ENCODE results near the gene DCUN1D2.
A peak's percentile ranks its signal among the peaks of the same experiment; 100 is the strongest.

Gene DCUN1D2

DNA sequence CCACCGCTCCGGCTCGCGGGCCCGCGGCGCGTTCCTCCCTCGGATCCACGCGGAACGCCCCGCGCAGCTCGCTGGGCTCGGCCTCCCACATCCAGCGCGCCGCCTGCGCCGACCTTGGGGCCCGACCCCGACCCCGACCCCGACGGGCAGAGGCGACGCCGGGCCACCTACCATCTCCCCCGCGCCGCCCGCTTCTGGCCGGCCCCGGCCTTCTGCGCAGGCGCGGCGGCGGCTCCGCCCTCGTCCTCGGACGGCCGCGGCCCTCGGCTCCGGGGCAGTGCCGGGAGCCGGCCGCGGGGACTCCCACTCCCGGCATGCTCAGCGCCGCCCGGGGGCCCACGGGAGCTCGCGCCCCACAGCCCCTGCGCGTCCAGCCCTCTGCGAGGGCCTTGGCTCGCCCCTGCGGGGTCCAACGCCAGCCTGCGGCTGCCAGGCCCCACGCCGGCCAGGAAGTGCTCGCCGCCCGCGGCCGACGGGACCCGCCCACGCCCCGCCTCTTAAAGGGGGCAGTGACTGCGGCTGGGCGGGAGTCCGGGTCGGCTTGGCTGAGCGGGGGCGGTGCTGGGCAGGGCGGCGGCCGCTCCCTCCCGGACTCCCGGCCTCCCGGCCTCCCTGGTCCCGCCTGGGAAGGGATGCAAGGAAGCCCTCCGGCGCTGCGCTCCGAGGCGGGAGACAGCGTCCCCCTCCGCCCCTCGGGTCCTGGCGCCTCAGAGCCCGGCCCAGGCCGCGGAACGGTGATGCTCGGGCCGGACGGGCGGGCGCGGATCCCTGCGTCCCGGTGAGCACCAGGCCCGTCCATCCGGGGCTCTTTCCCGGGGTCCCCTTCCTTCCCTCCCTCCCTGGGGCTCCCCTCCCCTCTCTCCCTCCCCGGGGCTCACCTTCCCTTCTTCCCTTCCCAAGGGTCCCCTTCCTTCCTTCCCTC, at the start of gene DCUN1D2:
Gene DCUN1D2 (minus strand): TSS at position 216 of the 922 bp plus-strand sequence. CDS start 42 bp downstream, at position 174.
- no peak for TF ChIP-seq Cebpa-rat (IDR thresholded peaks at IDR 0.05)
- Histone ChIP-seq H3K9ac (peak within 1 kb of the TSS; percentile 84 to 96 (median 93)), H3K27ac (peak within 1 kb of the TSS; percentile 70 to 93 (median 90))

DNA sequence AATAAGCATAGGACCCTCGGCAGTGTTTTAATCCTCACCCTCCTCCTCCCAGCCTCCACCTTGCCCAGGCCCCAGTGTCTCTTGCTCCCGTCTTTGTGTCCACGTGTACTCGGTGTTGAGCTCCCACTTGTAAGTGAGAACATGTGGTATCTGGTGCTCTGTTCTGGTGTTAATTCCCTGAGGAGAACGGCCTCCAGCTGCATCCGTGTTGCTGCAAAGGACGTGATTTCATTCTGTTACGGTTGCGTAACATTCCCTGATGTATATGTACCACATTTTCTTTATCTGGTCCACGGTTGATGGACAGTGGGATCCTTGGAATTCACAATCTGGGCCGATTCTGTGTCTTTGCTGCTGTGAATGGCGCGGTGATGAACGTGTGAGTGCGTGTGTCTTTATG, 49.3 kb upstream of the DCUN1D2 start:
- Histone ChIP-seq H3K36me3 (peaks cover 21 to 79% (median 69%) of the 10 kb centered on the region in 11 experiments), H4K20me1 (peaks cover 0 to 13% (median 0%) of the 10 kb centered on the region in 11 experiments; a peak in 4 of 22 replicates), H3K4me3 (peak overlapping the region in 4 of 10 experiments; percentile 3 to 41 (median 14); a peak in 4 of 20 replicates), H3K9ac (peak overlapping the region in 8 of 11 experiments; percentile 43 to 77 (median 64); a peak in 14 of 22 replicates), H3K27me3 (no peaks in the 10 kb centered on the region), H3K9me3 (replicated peaks in 1 of 11) (peaks cover 24 to 61% (median 33%) of the 10 kb centered on the region in 11 experiments), H3K4me1 (peaks cover 0 to 76% (median 56%) of the 10 kb centered on the region in 10 experiments; a peak in 18 of 20 replicates), H3K27ac (peak overlapping the region in 8 of 11 experiments; percentile 58 to 94 (median 86); a peak in 16 of 22 replicates), H3K4me2 (peak overlapping the region in 10 of 11 experiments; percentile 14 to 77 (median 68); a peak in 18 of 22 replicates)
- peak in 9 of 11 experiments; percentile 83 to 100 (median 98); a peak in 18 of 22 replicates for TF ChIP-seq Cebpa-rat (IDR thresholded peaks at IDR 0.05)

More for the DNA sequence above, at the start of gene DCUN1D2:
- Histone ChIP-seq H3K4me3 (peak within 1 kb of the TSS; percentile 68 to 92 (median 86)), H3K27me3 (no peaks in the 10 kb centered on the region), H3K4me1 (peaks cover 40 to 69% (median 60%) of the 10 kb centered on the region in 10 experiments), H3K9me3 (replicated peaks in 1 of 11) (peaks cover 0 to 4% (median 0%) of the 10 kb centered on the region in 11 experiments; a peak in 4 of 22 replicates), H3K36me3 (peaks cover 12 to 47% (median 27%) of the 10 kb centered on the region in 11 experiments), H4K20me1 (peaks cover 33 to 61% (median 44%) of the 10 kb centered on the region in 11 experiments; a peak in 20 of 22 replicates), H3K4me2 (peak within 1 kb of the TSS; percentile 91 to 99 (median 98))

DNA sequence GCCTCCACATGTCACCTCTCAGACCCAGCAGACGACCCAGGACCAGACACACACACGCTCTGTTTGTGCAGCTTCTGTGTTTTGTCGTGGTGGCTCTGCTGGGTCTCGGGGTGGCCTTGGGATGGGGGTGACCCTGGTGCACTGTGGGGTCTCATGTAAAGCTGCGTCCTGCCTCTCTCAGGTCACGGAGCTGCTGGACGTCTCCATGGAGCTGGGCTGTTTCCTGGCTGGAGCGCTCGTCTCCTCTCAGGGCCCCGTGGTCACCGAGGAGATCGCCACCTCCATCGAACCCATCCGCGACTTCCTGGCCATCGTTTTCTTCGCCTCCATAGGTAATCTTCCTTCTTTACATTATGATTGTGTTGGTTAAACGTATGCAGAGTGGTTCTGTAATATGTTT, 48.7 kb upstream of the DCUN1D2 start:
- H3K9me3 ChIP-seq (replicated peaks in 1 of 11): peaks cover 24 to 60% (median 33%) of the 10 kb centered on the region in 11 experiments
- H3K27me3 ChIP-seq: no peaks in the 10 kb centered on the region
- no peak for TF ChIP-seq Cebpa-rat (IDR thresholded peaks at IDR 0.05)
- H4K20me1 ChIP-seq: peaks cover 0 to 6% (median 0%) of the 10 kb centered on the region in 11 experiments; a peak in 4 of 22 replicates
- peaks cover 21 to 76% (median 67%) of the 10 kb centered on the region in 11 experiments for H3K36me3 ChIP-seq
- peak overlapping the region in 8 of 11 experiments; percentile 58 to 94 (median 86); a peak in 15 of 22 replicates for H3K27ac ChIP-seq
- peak overlapping the region in 9 of 11 experiments; percentile 34 to 77 (median 68); a peak in 16 of 22 replicates for H3K4me2 ChIP-seq
- peak overlapping the region in 6 of 11 experiments; percentile 56 to 77 (median 72); a peak in 11 of 22 replicates for H3K9ac ChIP-seq
- 0 out of 20 replicates have a peak overlapping the region, but pooled peaks of 2 of the 10 experiments have one; percentile 4 to 14 for H3K4me3 ChIP-seq
- H3K4me1 ChIP-seq: peaks cover 0 to 76% (median 60%) of the 10 kb centered on the region in 10 experiments; a peak in 18 of 20 replicates

DNA sequence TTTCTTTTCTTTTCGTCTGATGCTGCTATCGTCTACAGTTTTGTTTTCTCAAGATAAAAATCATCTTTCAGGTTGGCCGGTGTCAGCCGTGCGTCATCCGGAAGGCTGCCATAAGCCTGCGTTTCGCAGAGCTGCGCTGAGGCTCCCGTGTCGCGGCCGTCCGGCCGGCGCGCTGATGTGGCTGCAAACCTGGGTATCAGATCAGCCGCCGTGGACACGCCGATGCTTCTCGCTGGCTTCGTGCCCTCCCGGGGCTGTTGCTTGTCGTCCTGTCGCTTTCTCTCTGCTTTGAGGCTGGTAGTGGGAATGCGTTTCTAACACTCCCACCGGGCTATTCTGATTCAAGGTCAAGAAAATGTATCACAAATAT, 48.2 kb upstream of the DCUN1D2 start:
- TF ChIP-seq Cebpa-rat (IDR thresholded peaks at IDR 0.05): no peak
- H3K9me3 ChIP-seq (replicated peaks in 1 of 11): peaks cover 24 to 56% (median 33%) of the 10 kb centered on the region in 11 experiments
- no peaks in the 10 kb centered on the region for H3K27me3 ChIP-seq
- peak overlapping the region in 7 of 11 experiments; percentile 58 to 77 (median 68); a peak in 9 of 22 replicates for H3K4me2 ChIP-seq
- peak overlapping the region in 5 of 11 experiments; percentile 15 to 76 (median 67); a peak in 5 of 22 replicates for H3K9ac ChIP-seq
- H3K4me1 ChIP-seq: peaks cover 4 to 76% (median 64%) of the 10 kb centered on the region in 10 experiments
- peaks cover 19 to 72% (median 62%) of the 10 kb centered on the region in 11 experiments for H3K36me3 ChIP-seq
- H3K27ac ChIP-seq: peak overlapping the region in 6 of 11 experiments; percentile 79 to 94 (median 88); a peak in 12 of 22 replicates
- H3K4me3 ChIP-seq: no peak overlapping the region
- H4K20me1 ChIP-seq: peaks cover 0 to 1% (median 0%) of the 10 kb centered on the region in 11 experiments; a peak in 2 of 22 replicates

DNA sequence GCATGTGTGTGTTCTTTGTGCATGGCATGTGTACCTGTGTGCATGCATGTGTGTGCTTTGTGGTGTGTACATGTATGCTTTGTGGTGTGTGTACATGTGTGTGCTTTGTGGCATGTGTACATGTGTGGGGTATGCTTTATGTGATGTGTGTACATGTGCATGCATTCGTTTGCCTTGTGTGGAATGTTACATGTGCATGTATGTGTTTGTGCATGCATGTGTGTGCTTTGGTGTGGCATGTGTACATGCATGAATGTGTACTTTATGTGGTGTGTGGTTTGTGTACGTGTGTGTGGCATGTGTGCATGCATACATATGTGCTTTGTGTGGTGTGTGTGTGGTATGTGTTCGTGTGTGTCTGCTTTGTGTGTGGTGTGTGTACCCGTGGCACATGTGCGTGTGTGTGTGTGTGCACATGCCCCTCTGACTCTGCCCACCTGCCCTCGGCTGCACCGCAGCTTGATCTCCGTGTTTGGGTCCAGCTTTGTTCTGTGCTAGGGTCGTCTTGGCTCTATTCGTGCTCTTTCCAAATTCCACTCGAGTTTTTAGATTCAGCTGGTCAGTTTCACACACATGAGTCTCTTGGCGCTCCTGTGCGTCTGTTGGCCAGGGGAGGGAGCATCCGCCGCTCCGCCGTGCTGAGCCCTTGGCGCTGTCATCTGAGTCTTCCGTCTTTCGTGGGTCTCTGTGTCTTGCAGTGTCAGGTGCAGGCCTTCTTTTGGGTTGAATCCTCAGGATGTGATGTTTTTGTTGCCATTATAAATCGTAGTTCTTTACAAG, 47.6 kb upstream of the DCUN1D2 start:
- H3K4me3 ChIP-seq: no peak overlapping the region
- H3K36me3 ChIP-seq: peaks cover 18 to 70% (median 60%) of the 10 kb centered on the region in 11 experiments
- H3K27me3 ChIP-seq: no peaks in the 10 kb centered on the region
- no peak for TF ChIP-seq Cebpa-rat (IDR thresholded peaks at IDR 0.05)
- peaks cover 10 to 79% (median 69%) of the 10 kb centered on the region in 10 experiments for H3K4me1 ChIP-seq
- no peaks in the 10 kb centered on the region for H4K20me1 ChIP-seq
- peak overlapping the region in 3 of 11 experiments; percentile 15 to 76 (median 67); a peak in 3 of 22 replicates for H3K9ac ChIP-seq
- H3K27ac ChIP-seq: peak overlapping the region in 6 of 11 experiments; percentile 79 to 94 (median 88); a peak in 12 of 22 replicates
- peak overlapping the region in 6 of 11 experiments; percentile 58 to 77 (median 68); a peak in 3 of 22 replicates for H3K4me2 ChIP-seq
- H3K9me3 ChIP-seq (replicated peaks in 1 of 11): peaks cover 24 to 56% (median 33%) of the 10 kb centered on the region in 11 experiments

DNA sequence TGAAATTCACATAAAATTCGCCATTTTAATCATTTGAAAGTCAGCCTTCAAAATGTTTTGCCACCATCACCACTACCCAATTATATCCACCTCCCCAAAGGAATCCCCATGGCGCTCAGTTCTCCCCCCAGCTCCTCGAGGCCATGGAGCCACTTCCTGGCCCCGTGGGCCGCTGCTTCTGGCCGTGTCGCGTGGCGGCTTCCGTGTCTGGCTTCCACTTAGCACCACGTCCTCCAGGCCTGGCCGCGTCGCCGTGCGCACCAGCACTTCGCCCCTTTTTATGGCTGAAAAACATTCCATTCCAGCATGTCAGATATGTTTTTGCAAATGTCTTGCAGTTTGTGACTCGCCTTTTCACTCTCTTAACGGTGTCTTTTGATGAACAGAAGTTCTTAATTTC, 46.7 kb upstream of the DCUN1D2 start:
- Histone ChIP-seq H3K36me3 (peaks cover 13 to 65% (median 56%) of the 10 kb centered on the region in 11 experiments), H3K4me2 (peak overlapping the region in 7 of 11 experiments; percentile 36 to 69 (median 51); a peak in 10 of 22 replicates), H3K9ac (no peak overlapping the region; a peak in 1 of 22 replicates), H3K27ac (peak overlapping the region in 6 of 11 experiments; percentile 10 to 88 (median 54); a peak in 10 of 22 replicates), H3K27me3 (no peaks in the 10 kb centered on the region), H4K20me1 (peaks cover 0 to 4% (median 0%) of the 10 kb centered on the region in 11 experiments; a peak in 2 of 22 replicates), H3K9me3 (replicated peaks in 1 of 11) (peaks cover 18 to 49% (median 27%) of the 10 kb centered on the region in 11 experiments), H3K4me1 (peaks cover 18 to 88% (median 78%) of the 10 kb centered on the region in 10 experiments), H3K4me3 (no peak overlapping the region)
- TF ChIP-seq Cebpa-rat (IDR thresholded peaks at IDR 0.05): no peak

DNA sequence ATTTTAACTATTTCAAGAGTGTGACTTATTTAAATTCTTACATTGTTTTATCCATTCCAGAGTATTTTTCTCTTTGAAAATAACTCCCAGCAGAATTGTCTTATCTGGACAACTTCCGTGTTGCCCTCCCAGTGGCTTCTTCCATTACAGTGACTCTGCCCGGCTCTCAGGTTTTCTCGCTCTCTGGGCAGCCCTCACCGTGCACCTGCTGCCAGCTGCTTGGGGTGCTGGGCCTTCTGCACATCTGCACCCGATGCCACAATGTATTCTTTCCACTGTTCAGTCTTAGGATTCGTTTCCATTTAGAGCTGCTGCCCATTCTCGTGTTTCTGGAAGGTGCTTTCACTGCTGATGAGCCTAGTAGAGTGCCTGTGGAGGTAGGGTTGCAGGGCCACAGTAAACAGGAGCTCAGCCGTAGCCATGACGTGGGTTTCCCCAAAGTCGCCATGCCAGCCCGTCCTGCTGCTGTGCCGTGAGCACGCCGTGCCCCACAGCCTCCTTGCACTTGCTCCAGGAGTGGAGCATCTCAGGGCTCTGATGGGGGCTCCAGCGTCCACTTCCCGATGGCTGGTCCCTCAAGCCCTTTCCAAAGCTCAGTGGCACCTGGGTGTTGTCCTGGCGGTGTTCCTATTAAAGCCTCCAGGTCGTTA, 46.1 kb upstream of the DCUN1D2 start:
- no peaks in the 10 kb centered on the region for H3K27me3 ChIP-seq
- H3K9me3 ChIP-seq (replicated peaks in 1 of 11): peaks cover 16 to 47% (median 25%) of the 10 kb centered on the region in 11 experiments
- peaks cover 24 to 95% (median 84%) of the 10 kb centered on the region in 10 experiments for H3K4me1 ChIP-seq
- peak overlapping the region in 4 of 11 experiments; percentile 51 to 88 (median 68); a peak in 10 of 22 replicates for H3K27ac ChIP-seq
- peaks cover 0 to 8% (median 0%) of the 10 kb centered on the region in 11 experiments; a peak in 2 of 22 replicates for H4K20me1 ChIP-seq
- no peak overlapping the region for H3K4me3 ChIP-seq
- peak overlapping the region in 8 of 11 experiments; percentile 14 to 69 (median 49); a peak in 15 of 22 replicates for H3K4me2 ChIP-seq
- TF ChIP-seq Cebpa-rat (IDR thresholded peaks at IDR 0.05): no peak
- peaks cover 14 to 69% (median 61%) of the 10 kb centered on the region in 11 experiments for H3K36me3 ChIP-seq
- peak overlapping the region in 1 of 11 experiments; percentile 18; a peak in 1 of 22 replicates for H3K9ac ChIP-seq
